COLO829 (cell line): ENCODE results near the gene DRAXIN.
A peak's percentile ranks its signal among the peaks of the same experiment; 100 is the strongest.

ENCODE experiments used
- DNase-seq: peaks from one replicate; pipeline ENCODE4 v3.0.0; 2012; ENCODE audit warnings: low spot score

DRAXIN gene

DNA sequence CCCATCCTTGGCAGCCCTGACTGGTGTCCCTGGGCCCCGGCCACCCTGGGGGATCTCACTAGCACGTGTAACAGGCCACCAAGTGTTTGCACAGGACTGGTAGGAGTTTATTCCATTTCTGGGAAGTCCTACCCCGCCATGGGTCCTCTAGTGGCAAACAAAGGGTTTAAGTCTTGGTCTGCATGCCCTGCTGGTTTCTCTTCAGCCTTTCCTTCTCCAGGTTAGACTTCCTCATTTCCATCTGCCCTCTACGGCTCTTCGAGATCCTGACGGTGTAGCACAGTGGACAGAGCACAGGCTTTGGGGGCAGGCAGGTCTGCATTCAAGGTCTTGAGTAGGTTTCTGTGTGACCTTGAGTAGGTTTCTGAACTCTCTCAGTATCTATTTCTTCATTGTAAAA lies 47.3 kb downstream of the DRAXIN start:
- no peak for DNase-seq

DNA sequence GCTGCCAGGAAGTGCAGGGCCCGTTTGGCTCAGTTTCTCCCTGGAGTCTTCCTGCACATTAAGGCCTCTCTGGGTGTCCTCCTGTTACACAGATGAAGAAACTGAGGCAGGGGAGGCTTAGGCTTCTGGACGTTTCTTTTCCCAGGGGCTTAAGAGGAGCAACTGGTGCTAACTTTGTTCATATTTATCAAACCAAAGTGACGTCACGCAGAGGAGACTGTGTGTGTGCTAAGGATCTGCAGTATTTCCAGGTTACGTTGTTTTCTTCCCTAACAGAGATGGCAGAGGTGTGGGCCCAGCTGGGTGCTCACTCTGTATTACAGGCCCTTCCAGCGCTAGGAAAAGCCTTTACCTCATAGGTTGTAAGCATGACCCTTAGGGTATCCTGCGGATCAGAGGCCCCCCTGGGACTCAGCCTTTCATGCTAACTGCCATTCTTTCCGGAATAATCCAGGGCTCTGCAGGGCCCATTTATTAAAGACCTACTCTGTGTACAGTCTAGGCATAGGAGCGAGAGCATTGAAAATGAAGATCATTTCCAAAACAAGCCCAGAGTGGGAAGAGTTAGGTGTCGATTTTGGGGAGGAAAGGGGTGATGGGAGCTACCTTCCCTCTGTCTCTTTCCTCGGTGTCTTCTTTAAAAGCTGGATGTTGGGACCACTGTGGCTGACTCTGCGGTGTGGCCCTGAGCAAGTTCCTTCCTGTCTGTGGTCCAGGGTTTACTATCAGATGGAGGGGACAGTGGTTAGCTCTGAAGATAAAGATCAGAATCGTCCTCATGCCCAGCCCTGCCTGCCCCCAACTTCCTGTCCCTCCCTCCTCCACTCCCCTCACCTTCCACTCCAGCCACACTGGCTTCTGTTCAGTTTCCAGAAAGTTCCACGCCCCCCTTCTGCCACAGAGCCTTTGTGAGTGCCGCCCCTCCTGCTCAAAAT lies 49.0 kb downstream of the DRAXIN start:
- no peak for DNase-seq

DNA sequence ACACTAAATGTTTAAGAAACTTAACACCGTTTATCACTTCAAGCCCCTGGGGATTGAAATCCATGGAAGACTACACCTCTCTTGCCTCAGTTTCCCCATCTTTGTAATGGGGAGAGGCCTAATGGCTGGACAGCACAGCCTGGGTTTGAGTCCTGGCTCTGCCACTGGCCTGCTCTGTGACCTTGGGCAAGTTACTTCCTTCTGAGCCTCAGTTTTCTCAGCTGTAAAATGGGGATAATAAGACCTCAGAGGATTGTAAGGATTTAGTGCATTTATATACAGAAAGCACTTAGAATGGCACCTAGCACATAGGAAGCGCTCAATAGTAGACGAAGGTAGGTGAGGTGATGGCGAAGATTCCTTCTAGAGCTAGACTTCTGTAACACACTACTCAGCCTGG lies 50.0 kb downstream of the DRAXIN start:
- no peak for DNase-seq

DNA sequence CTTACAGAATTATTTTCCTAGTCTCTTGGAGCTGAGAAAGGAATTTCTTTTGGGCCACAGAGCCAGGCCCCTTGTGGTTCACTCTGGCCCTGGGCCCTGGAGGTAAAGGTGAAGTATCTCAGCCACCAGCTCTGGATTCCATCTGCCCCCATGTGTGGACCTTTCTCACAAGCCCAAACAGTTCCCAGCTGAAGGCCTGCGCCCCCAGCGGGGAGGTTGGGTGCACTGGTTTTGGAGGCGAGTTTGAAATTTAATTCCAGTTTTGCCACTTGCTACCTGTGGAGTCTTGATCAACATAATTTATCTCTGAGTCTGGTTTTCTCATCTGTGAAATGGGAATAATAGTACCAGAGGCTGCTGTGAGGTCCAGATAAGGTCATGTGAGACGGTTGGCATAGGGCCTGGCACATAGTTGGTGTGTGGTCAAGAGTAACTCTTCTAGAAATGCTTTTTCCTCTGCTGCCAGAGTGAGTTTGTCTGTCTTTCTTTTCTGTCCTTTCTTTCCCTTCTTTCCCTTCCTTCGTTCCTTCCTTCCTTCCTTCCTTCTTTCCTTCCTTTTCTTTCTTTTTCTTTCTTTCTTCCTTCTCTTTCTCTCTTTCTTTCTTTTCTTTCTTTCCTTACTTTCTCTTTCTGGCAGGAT lies 50.5 kb downstream of the DRAXIN start:
- DNase-seq = no peak

DNA sequence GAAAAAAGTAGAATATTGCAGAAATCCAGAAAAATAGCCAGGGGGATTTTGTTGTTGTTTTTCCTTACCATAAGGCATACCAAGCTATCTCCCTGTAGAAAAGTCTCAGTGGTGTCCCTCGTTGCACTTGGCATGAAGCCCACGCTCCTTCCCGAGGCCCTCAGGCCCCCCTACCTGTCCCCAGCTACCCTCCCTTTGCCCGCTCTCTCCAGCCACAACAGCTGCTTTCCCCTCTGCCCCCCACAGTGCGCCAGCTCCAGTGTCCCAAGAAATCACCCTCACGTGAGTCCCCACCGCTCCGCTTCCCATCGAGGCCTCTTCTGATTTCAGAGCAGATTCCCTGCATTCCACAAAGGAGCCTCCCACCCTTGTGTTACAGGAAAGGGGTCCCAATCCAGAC lies 52.8 kb downstream of the DRAXIN start:
- DNase-seq = no peak

DNA sequence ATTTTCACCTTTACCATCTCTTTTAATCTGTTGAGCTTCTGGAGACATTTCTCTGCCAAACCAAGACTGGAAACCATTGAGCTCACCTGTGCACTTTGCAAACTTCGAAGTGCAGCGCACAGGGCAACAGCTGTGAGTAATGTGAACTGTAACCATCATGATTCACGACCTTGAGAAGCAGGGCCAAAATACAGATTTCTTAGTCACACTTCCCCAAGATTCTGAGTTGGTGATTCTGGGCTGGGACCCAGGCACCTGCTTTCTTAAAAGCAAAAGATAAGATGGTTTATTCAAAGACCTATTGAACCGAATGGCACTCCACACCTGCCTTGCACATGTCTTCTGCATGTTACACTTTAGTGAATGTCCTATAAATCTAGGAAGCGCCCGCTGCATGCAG lies 54.6 kb downstream of the DRAXIN start:
- no peak for DNase-seq

DNA sequence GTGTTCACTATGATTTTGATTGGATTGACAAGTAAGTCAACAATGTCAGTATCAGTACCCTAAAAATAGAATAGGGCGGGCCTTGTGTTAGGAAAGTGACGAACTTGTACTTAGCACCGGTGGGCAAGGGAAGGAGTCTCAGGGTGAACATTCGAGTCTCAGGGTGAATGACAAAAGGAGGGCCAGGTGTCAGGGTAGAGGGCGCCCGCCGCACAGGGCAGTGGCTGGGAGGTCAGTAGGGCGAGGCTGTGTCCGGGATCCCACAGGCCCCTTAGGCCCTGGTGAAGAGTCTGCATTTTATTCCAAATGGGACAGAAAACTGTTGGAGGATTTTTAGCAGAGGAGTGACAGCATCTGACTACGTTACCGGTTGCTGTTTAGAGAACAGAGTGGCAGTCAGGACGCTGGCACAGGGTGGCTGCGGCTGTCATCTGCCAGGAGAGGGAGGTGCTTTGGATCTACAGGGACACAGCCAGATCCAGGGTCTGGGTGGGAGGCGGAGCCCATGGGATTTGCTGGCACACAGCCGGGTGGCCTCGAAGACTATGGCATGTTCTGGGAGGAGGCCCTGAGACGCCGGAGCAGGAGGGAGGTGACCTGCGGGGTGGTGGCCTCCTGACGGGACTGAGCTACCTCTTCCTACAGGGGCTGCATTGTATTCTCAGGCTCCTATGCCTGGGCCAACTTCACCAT lies 55.4 kb downstream of the DRAXIN start:
- no peak for DNase-seq

DNA sequence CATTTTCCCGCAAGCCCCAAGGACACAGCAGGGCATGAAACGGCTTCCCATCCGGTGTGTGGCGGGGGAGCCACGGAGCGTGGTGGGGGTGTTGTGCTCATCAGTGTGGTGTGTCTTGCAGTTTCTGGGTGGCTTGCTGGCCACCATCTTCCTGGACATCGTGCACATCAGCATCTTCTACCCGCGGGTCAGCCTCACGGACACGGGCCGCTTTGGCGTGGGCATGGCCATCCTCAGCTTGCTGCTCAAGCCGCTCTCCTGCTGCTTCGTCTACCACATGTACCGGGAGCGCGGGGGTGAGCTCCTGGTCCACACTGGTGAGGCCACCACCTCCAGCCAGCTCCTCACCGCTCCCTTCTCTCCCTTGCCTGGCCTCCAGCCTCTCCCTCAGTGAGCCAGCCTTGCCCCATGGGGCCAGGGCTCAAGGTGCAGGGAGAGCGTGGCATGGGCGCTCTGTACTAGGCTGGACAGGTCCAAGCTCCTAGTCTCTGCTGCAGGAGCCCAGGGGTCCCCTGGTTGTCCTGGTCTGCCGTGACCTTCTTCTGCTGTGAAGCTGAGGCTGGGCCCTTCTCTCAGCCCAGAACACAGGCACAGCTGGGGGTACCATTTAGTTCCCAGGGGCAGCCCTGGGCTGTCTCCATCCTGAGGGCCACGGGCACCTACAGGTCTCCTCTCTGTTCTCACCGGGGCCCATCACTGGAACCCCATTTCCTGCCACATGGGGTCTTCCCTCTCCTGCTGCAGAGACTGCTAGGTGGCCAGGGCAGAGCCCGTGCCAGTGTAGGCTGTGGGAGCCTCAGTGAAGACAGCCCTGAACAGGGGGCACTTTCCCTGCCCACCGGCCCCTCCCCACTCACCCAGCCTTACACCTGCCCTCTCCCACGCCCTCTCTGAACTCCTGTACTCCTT lies 57.0 kb downstream of the DRAXIN start:
- DNase-seq = no peak

DNA sequence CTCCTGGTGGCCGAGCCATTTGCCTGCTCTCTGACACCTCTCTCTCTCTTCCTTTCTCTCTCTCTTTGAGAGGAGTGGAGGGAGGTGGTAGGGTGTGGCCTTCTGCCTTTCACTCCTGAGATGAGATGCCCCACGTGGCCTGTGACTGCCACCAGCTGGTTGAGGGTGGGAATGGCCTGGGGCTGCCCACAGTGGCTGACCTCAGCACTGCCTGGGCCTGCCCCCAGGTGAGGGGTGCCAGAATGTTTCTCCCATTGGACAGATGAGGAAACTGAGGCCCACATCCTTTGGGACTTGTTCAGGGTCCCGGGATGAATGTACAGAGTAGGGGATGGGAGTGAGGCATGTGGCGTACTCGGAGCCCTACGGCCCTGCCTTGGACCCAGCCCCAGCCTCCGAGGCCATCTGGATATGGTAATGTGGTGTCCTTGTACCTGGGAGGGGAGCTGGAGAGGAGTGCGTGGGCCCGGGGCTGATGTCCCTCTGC lies 57.7 kb downstream of the DRAXIN start:
- DNase-seq = peak; percentile 48

DNA sequence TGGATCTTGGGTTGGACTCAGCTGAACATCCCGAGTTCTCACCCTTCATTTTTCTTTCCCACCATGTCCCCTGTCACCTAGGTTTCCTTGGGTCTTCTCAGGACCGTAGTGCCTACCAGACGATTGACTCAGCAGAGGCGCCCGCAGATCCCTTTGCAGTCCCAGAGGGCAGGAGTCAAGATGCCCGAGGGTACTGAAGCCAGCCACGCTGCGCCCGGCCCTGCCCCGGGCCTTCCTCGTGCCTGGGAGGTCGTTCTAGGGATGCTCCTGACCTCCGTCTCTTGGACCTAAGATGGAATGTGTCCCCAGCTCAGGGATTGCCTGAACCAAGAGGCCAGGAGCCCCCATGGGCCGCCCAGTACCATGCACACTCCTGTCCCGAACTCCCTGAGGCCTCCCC lies 58.5 kb downstream of the DRAXIN start:
- DNase-seq = no peak

DNA sequence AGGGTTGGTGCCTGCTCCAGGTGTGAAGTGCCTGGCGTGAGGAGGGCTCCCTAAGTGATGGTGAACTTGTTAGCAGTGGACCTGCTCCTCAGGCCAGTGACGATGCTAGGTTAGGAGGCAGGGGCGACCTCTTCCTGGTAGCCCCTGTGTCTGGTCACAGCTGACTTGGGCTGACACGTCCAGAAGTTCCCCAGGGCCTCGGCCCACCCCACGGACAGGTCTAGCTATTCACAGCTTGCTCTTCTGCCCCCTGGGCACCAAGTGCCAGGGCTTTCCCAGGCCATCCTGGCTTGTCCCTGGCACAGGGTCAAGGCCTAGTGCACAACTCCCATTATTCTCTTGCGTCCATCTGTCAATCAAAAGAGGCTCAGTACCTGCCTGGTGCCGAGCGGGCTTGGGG lies 59.6 kb downstream of the DRAXIN start:
- DNase-seq = no peak

DNA sequence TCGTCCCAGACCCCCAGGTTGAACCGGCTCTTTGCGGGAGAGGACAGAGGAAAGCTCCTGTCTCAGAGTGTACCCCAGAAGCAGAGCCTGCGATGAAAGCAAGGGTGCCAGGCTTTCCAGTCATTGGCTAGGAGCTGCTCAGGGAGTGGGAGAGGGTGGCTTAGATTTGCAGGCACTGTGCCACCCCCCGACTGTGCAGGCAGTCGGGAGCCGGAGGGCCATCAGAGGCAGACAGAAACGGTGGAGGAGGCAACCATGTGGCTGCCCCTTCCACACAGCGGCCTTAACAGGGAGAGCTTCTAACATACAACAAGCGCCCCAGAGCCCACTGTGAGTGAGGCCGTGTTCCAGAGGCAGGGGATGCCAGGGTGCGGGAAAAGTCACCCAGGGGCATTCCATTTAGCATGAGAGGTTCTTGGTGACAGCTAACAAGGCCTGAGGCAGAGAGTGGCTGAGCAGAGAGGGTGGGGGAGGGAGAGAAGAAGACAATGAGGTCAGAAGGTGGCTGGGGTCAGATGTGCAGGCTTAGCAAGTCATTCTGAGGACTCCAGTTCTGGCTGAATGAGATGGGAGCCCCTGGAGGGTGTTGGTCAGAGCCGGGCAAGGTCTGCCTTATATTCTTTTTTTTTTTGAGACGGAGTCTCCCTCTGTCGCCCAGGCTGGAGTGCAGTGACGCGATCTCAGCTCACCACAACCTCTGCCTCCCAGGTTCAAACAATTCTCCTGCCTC lies 61.0 kb downstream of the DRAXIN start:
- no peak for DNase-seq

DNA sequence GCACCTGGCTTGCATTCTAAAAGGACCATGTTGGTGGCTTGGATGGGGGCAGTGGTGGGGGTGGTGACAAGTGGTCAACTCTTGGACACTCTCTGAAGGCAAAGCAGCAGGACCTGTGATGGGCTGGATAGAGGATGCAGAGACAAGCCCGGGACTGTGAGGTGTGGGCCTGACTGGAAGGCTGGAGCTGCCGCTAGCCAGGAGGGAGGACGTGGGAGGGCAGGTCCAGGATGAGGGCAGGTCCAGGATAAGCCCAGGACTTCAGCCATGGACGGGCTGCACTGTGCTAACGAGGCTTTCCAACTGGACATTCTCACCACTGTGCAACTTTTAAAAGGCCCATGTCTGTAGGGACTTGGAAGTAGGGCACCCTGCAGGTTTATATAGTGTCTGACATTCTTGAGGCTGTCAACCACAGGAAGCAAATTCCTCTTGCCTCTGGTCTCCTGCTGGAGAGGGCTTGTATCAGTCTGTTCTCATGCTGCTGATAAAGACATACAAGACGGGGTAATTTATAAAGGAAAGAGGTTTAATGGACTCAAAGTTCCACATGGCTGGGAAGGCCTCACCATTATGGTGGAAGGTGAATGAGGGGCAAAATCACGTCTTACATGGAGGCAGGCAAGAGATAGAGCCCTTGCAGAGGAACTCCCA lies 62.2 kb downstream of the DRAXIN start:
- no peak for DNase-seq

DNA sequence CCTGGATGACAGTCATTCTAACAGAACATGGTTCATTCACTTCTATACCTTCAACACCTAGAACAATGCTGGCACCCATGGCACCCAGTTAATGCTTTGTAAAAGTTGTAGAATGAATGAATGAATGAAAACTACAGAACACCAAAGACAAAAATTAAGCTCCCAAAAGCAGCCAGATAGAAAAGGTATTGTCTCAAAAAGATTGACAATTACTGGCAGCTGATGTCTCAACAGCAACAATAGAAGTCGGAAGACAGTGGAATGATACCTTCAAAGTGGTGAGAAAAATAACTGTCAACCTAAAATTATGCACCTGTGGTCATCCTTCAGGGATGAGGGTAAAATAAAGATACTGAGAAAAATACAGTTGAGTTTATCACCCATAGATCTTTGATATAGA lies 65.5 kb downstream of the DRAXIN start:
- no peak for DNase-seq

DNA sequence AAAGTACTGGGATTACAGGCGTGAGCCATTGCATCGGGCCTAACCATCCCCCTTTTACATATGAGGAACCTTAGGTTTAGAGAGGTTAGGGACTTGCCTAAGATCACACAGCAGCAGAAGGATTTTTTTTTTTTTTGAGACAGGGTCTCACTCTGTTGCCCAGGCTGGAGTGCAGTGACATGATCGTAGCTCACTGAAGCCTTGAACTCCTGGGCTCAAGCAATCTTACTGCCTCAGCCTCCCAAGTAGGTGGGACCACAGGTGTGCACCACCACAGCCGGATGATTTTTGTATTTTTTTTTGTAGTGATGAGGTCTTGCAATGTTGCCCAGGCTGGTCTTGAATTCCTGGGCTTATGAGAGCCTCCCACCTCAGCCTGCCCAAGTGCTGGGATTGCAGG lies 68.3 kb downstream of the DRAXIN start:
- DNase-seq = no peak

DNA sequence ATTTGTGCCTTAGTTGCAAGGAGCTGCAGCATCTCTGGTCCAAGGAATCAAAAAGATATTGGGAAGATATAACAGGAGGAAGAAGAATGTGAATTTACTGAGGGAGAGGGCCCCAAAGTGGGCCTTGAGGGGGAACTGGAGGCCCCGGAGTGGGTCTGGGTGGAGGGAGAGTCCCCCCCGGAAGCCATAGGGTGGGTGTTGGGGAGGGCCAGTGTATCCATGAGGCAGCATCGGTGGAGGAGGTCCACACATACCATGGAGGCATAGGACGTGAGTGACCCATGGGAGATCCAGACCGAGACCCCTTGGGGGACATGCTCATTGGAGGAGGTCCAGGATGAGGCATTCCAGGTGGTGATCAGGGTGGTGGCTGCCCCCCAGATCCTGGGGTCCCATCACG lies 69.8 kb downstream of the DRAXIN start:
- DNase-seq = no peak

DNA sequence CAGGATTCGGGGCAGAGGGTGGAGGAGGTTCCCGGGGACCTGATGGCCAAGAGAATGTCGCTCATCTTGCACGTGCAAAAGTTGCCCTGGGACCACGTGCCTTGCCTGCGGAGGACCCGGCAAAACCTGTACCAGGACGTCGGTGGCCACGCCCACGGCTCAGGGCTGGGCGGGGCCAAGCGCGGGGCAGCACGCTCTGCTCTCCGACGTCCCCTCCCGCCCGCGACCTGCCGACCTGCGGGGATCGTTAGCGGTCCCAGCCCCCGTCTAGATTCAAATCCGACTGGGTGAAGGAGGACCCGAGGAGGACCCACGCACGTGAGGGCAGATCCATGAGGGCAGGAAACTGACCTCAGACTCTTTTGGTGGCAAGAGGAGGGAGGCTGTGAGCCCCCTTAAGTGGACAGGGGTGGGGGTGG lies 70.5 kb downstream of the DRAXIN start, which contains the start of gene C1orf167:
Gene C1orf167 (plus strand): TSS at position 206 of the 419 bp plus-strand sequence. CDS start 2,208 bp downstream, outside the sequence.
- DNase-seq = no peak

DNA sequence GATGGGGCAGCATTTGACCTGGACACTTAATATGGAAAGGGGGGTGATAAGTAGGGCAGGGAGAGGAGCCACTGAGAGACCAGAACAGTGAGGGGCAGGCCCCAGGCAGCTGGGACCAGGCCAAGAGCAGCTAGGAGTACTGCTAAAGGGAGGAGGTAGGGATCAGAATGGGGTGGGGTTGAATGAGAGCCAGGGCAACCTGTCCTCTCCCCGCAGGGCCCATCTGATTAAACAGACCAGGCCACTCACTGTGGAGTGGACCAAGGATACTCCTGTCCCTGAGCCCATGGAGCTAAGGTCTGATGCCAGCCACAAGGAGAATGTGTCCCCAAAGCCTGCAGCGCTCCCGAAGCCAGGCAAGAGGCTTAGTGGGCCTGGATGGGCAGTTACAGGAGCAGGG lies 72.6 kb downstream of the DRAXIN start:
- DNase-seq = no peak

DNA sequence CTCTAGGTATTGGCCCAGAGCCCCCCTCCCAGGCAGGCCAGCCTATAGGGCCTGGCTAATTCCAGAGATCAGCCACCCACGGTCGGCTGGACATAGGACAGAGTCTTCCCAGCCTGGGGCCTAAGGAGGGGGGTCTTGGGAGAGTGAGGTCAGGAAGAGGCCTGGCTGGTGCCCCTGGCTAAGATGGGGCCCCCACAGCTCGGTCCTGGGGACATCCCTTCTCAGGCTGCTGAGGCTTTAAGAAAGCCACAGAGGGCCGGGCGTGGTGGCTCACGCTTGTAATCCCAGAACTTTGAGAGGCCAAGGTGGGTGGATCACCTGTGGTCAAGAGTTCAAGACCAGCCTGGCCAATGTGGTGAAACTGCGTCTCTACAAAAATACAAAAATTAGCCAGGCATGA lies 73.0 kb downstream of the DRAXIN start:
- no peak for DNase-seq

DNA sequence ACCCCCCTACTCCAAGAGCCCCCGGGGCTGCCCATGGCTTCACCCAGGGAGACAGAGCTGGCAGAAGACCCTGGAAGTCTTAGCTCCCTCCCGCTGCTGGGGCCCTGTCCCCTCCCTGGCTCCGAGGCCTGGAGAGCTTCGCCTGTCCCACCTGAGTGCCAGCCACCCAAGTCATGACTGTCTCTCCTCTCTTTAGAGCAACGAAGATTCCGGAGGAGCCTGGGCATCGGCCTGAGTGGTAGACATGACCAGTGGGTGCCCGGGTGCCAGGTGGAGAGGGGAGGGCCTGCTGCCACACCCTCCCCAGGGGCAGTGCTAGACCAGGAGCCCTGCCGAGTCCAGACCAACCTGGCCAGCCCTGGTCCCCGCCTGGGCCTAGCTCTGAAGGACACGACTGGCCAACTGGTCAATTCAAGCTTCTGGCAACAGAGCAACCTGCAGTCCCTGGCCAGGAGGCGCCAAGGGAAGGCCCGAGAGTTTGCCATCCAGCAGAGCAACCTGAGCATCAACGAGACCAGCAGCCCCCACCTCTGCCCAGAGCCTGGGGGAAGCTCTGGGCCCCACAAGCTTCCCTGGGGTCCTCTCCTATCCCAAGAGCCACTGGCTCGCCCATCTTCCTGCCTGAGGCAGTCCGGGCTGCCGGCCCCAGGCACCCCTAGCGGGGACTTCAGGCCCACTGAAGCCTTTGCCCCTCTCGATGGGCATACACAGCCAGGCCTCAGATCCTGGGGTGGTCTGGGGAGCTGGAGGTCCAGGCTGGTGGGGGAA lies 74.3 kb downstream of the DRAXIN start:
- DNase-seq = no peak
